ENCODE measurements around the gene MBOAT1.

The MBOAT1 gene

DNA sequence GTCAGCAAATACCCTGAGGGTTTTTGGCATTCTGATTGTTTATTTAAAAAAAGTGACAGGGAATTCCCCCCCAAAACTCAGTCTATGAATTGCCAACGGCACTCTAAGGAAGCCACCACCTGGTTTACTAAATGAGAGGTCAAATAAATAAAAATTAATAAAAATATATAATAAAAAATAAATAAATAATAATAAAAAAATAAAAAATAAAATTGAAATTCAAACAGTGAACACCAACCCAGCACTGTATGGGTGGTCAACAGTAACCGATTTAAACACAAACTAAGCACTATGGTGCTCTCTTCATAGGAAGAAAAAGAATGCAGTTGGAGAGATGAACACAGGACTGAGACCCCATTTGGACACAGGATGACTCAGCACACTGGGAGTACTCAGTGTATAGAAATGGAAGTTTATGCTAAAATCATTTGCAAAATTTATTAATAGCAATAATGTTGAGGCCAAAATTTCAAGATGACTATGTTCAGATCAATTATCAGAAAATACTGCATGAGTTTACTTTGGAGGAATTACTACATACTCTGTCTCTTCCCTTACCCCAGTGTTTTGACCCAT lies 98.5 kb downstream of the MBOAT1 start:
- TF ChIP-seq TCF12 (IDR thresholded peaks at IDR 0.05; ENCODE audit: low read depth) = no peak
- no peak for TF ChIP-seq TAF1 (IDR thresholded peaks at IDR 0.05; ENCODE audit: low read depth)
- no peak for TF ChIP-seq FOXM1 (IDR thresholded peaks at IDR 0.05; ENCODE audit: borderline replicate concordance, low read depth)
- TF ChIP-seq, protein P1, sequence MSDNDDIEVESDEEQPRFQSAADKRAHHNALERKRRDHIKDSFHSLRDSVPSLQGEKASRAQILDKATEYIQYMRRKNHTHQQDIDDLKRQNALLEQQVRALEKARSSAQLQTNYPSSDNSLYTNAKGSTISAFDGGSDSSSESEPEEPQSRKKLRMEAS (IDR thresholded peaks at IDR 0.05) = no peak
- TF ChIP-seq EP300 (IDR thresholded peaks at IDR 0.05; ENCODE audit: borderline replicate concordance) = no peak

DNA sequence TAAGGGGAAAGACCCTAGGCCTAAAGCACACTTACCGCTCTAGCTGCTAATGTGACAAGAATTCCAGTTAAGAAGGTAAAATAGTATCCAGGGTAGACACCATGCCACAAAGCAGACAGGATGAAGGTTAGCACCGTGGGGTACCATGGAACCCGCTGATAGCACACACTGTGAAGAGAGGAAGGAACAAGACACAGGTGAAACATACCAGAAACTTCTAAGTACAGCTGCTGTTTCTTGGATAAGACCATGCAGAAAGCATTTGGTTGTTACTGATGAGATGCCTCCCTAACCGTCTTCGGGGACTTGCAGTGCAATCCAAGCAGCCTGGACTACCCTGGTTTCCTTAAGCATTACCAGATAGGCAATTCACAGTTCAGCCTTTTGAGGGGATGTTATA lies 99.4 kb downstream of the MBOAT1 start:
- TF ChIP-seq EP300 (IDR thresholded peaks at IDR 0.05; ENCODE audit: borderline replicate concordance) = no peak
- no peak for TF ChIP-seq EGR1 (IDR thresholded peaks at IDR 0.05)
- TF ChIP-seq NFIC (IDR thresholded peaks at IDR 0.05) = no peak

DNA sequence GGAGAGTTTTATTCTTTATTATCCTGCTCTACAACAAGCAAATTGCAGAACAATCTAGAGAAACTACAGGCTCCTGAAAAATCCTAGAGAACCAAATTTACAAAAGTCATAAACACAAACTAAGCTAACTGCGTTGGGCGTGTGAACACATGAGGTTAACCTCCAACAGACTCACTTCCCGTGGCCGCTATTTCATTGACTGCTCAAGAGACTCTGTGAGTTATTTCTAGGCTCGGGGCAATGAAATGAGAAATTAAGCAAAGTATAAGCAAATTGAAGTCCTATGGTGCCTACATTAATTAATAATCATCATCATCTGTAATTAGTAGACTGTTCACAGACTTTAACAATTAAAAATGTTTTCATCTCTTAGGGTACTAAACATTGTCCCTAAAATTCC lies 100.0 kb downstream of the MBOAT1 start:
- TF ChIP-seq NFIC (IDR thresholded peaks at IDR 0.05) (no peak), EGR1 (IDR thresholded peaks at IDR 0.05) (no peak), CREB1 (IDR thresholded peaks at IDR 0.05; ENCODE audit: low read depth) (no peak), TCF12 (IDR thresholded peaks at IDR 0.05; ENCODE audit: low read depth) (no peak), CEBPB (IDR thresholded peaks at IDR 0.05) (no peak), YY1 (IDR thresholded peaks at IDR 0.05; ENCODE audit: low read depth) (no peak), TAF1 (IDR thresholded peaks at IDR 0.05; ENCODE audit: low read depth) (no peak), RAD21 (IDR thresholded peaks at IDR 0.05; ENCODE audit: low read depth) (no peak), FOXM1 (IDR thresholded peaks at IDR 0.05; ENCODE audit: borderline replicate concordance, low read depth) (no peak), ZBTB7A (IDR thresholded peaks at IDR 0.05; ENCODE audit: low read depth) (no peak), TEAD4 (IDR thresholded peaks at IDR 0.05) (no peak), EP300 (IDR thresholded peaks at IDR 0.05; ENCODE audit: borderline replicate concordance) (no peak)
- TF ChIP-seq, protein P2, sequence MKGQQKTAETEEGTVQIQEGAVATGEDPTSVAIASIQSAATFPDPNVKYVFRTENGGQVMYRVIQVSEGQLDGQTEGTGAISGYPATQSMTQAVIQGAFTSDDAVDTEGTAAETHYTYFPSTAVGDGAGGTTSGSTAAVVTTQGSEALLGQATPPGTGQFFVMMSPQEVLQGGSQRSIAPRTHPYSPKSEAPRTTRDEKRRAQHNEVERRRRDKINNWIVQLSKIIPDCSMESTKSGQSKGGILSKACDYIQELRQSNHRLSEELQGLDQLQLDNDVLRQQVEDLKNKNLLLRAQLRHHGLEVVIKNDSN (IDR thresholded peaks at IDR 0.05) = no peak
- TF ChIP-seq, protein P1 (IDR thresholded peaks at IDR 0.05) = no peak
- TF ChIP-seq, protein P3, sequence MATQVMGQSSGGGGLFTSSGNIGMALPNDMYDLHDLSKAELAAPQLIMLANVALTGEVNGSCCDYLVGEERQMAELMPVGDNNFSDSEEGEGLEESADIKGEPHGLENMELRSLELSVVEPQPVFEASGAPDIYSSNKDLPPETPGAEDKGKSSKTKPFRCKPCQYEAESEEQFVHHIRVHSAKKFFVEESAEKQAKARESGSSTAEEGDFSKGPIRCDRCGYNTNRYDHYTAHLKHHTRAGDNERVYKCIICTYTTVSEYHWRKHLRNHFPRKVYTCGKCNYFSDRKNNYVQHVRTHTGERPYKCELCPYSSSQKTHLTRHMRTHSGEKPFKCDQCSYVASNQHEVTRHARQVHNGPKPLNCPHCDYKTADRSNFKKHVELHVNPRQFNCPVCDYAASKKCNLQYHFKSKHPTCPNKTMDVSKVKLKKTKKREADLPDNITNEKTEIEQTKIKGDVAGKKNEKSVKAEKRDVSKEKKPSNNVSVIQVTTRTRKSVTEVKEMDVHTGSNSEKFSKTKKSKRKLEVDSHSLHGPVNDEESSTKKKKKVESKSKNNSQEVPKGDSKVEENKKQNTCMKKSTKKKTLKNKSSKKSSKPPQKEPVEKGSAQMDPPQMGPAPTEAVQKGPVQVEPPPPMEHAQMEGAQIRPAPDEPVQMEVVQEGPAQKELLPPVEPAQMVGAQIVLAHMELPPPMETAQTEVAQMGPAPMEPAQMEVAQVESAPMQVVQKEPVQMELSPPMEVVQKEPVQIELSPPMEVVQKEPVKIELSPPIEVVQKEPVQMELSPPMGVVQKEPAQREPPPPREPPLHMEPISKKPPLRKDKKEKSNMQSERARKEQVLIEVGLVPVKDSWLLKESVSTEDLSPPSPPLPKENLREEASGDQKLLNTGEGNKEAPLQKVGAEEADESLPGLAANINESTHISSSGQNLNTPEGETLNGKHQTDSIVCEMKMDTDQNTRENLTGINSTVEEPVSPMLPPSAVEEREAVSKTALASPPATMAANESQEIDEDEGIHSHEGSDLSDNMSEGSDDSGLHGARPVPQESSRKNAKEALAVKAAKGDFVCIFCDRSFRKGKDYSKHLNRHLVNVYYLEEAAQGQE (IDR thresholded peaks at IDR 0.05; ENCODE audit: low read depth) = no peak

DNA sequence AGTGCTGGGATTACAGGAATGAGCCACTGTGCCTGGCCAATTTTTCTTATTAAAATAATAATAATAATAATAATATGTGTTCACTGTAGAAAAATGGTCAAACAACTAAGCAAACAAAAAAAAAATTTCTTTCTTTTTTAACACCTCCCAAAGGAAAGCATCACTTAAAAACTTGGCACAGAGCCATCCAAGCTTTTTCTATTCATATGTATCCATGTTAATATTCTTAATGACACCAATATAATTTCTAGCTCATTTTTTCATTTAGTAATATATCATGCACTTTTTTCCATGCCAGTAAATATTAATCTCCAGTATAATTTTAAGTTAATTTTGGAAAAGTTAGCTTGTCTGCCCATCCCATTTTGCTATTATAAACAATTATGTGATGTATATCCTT lies 101.8 kb downstream of the MBOAT1 start:
- TF ChIP-seq EGR1 (IDR thresholded peaks at IDR 0.05) (no peak), TEAD4 (IDR thresholded peaks at IDR 0.05) (no peak), CEBPB (IDR thresholded peaks at IDR 0.05) (no peak), RAD21 (IDR thresholded peaks at IDR 0.05; ENCODE audit: low read depth) (no peak), FOXM1 (IDR thresholded peaks at IDR 0.05; ENCODE audit: borderline replicate concordance, low read depth) (no peak), CREB1 (IDR thresholded peaks at IDR 0.05; ENCODE audit: low read depth) (no peak), TAF1 (IDR thresholded peaks at IDR 0.05; ENCODE audit: low read depth) (no peak), ZBTB7A (IDR thresholded peaks at IDR 0.05; ENCODE audit: low read depth) (no peak), TCF12 (IDR thresholded peaks at IDR 0.05; ENCODE audit: low read depth) (no peak), YY1 (IDR thresholded peaks at IDR 0.05; ENCODE audit: low read depth) (no peak), EP300 (IDR thresholded peaks at IDR 0.05; ENCODE audit: borderline replicate concordance) (no peak)
- TF ChIP-seq, protein P1 (IDR thresholded peaks at IDR 0.05) = no peak
- TF ChIP-seq, protein P2 (IDR thresholded peaks at IDR 0.05) = no peak
- TF ChIP-seq, protein P3 (IDR thresholded peaks at IDR 0.05; ENCODE audit: low read depth) = no peak

DNA sequence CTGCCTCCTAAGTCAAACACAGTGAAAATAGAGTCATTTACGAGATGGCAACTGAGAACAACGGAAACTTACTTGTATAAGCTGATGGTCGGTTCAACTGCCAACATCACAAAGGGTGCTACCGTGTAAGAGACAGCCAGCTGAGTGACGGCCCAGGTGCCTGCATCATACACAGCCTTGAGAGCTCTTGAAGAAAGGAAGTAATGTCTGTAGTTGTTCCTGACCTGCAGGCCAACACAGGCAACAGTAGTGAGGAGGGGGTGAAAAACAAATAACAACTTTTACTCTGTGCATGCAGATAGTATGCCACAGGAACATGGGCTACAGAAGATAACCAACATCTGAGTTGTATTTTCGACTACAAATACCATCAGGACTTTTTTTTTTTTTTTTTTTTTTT lies 102.7 kb downstream of the MBOAT1 start:
- TF ChIP-seq YY1 (IDR thresholded peaks at IDR 0.05; ENCODE audit: low read depth) = no peak
- no peak for TF ChIP-seq EP300 (IDR thresholded peaks at IDR 0.05; ENCODE audit: borderline replicate concordance)
- TF ChIP-seq RAD21 (IDR thresholded peaks at IDR 0.05; ENCODE audit: low read depth) = no peak
- TF ChIP-seq, protein P1 (IDR thresholded peaks at IDR 0.05) = no peak
- TF ChIP-seq TCF12 (IDR thresholded peaks at IDR 0.05; ENCODE audit: low read depth) = no peak
- TF ChIP-seq, protein P3 (IDR thresholded peaks at IDR 0.05; ENCODE audit: low read depth) = no peak
- no peak for TF ChIP-seq CREB1 (IDR thresholded peaks at IDR 0.05; ENCODE audit: low read depth)
- no peak for TF ChIP-seq EGR1 (IDR thresholded peaks at IDR 0.05)
- no peak for TF ChIP-seq TEAD4 (IDR thresholded peaks at IDR 0.05)
- no peak for TF ChIP-seq NFIC (IDR thresholded peaks at IDR 0.05)
- no peak for TF ChIP-seq FOXM1 (IDR thresholded peaks at IDR 0.05; ENCODE audit: borderline replicate concordance, low read depth)
- no peak for TF ChIP-seq CEBPB (IDR thresholded peaks at IDR 0.05)
- no peak for TF ChIP-seq ZBTB7A (IDR thresholded peaks at IDR 0.05; ENCODE audit: low read depth)
- TF ChIP-seq, protein P2 (IDR thresholded peaks at IDR 0.05) = no peak
- no peak for TF ChIP-seq TAF1 (IDR thresholded peaks at IDR 0.05; ENCODE audit: low read depth)
